ENCODE measurements around the gene PSMB10.

- TF ChIP-seq POLR2AphosphoS5 (IDR thresholded peaks at IDR 0.05): no peak
- TF ChIP-seq POLR2A (IDR thresholded peaks at IDR 0.05; ENCODE audit: low read depth): no peak
Observed at GRCh38 chr16:67964477-67965131, 28.0 kb upstream of the PSMB10 start.
